ENCODE data around the gene EIF3F. TPM values are rescaled to one million over a fixed set of nuclear protein-coding genes. Genes with fewer than 3 reads are reported as not detected.

The EIF3F gene, protein sequence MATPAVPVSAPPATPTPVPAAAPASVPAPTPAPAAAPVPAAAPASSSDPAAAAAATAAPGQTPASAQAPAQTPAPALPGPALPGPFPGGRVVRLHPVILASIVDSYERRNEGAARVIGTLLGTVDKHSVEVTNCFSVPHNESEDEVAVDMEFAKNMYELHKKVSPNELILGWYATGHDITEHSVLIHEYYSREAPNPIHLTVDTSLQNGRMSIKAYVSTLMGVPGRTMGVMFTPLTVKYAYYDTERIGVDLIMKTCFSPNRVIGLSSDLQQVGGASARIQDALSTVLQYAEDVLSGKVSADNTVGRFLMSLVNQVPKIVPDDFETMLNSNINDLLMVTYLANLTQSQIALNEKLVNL
- total RNA-seq = 100 to 1,000 TPM; 140 to 157 (median 154) TPM

DNA sequence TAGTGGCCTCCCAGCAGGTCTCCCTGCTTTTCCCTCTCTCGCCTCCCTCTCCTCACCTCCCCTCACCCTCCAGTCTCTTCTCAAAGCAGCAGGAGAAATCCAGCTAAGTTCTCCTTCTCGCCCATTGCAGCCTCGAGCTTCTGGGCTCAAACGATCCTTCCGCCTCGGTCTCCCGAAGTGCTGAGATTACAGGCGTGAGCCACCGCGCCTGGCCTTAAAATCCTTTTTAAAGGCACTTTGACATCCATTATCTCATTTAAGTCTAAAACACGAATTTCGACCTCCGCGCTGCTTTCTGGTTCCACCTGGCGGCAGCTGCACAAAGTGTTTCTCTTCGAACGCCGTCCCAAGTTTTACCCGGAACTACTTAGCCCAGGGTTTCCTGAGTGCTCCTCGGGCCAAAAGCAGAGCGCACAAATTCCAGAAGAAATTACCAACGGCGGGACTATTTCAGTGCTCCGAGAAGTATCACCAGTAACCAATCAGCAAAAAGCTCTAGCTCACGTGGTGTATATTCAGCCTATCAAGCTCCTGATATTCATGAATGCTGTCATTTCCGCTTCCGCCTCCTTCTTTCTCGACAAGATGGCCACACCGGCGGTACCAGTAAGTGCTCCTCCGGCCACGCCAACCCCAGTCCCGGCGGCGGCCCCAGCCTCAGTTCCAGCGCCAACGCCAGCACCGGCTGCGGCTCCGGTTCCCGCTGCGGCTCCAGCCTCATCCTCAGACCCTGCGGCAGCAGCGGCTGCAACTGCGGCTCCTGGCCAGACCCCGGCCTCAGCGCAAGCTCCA is at the start of gene EIF3F:
Gene EIF3F (plus strand): TSS at position 570 of the 792 bp plus-strand sequence. CDS start 16 bp downstream, at position 586.
- peak; percentile 100 for ATAC-seq (ENCODE audit: low FRiP score)
- DNase-seq (ENCODE audit: low spot score) = peak; percentile 77
- TF ChIP-seq, protein P1, sequence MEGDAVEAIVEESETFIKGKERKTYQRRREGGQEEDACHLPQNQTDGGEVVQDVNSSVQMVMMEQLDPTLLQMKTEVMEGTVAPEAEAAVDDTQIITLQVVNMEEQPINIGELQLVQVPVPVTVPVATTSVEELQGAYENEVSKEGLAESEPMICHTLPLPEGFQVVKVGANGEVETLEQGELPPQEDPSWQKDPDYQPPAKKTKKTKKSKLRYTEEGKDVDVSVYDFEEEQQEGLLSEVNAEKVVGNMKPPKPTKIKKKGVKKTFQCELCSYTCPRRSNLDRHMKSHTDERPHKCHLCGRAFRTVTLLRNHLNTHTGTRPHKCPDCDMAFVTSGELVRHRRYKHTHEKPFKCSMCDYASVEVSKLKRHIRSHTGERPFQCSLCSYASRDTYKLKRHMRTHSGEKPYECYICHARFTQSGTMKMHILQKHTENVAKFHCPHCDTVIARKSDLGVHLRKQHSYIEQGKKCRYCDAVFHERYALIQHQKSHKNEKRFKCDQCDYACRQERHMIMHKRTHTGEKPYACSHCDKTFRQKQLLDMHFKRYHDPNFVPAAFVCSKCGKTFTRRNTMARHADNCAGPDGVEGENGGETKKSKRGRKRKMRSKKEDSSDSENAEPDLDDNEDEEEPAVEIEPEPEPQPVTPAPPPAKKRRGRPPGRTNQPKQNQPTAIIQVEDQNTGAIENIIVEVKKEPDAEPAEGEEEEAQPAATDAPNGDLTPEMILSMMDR (IDR thresholded peaks at IDR 0.05) = peak in 1 of 3 donors; percentile 85

DNA sequence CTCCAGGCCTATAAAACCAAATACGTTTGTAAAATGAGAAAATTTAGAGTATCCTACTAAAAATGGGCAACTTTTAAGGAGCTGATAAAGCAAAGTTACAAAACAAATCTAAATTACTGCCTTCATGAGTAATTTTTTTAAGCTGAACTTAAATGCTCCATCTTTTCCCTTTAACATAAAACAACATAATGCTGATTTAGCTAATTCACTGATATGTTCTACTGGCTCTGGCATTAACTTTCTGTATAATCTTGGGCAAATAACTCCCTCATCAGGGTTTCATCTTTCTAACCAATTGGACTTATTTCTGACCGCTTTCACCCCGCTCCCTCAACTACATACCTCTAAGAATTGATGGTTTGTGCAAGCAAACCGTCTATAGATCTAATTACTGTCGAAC is 46.0 kb upstream of the EIF3F start:
- ATAC-seq (ENCODE audit: low FRiP score) (no peak), DNase-seq (ENCODE audit: low spot score) (no peak)
- TF ChIP-seq, protein P1 (IDR thresholded peaks at IDR 0.05) = no peak

DNA sequence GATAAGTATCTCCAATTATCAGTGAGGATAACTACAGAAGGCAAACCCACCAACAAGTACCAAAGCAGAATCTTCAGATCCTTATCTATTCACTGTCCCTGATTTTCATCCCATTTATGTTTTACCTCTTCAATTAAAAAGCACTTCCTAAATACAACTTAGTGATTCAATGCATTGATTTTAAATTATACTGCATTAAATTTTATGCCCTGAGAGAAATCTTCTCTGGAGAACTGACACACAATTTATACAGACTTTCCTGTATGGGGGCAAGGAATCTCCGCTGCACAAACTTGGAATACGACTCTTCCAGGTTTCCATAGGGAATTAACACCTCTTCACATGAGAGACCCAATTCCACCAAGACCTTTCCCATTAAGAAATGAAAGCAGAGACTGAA is 45.5 kb upstream of the EIF3F start, which contains the start of gene OR10A3:
Gene OR10A3 (minus strand): TSS at position 101 of the 400 bp plus-strand sequence. CDS start 2,188 bp downstream, outside the sequence.
- no peak for ATAC-seq (ENCODE audit: low FRiP score)
- no peak for DNase-seq (ENCODE audit: low spot score)
- TF ChIP-seq, protein P1 (IDR thresholded peaks at IDR 0.05) = no peak

DNA sequence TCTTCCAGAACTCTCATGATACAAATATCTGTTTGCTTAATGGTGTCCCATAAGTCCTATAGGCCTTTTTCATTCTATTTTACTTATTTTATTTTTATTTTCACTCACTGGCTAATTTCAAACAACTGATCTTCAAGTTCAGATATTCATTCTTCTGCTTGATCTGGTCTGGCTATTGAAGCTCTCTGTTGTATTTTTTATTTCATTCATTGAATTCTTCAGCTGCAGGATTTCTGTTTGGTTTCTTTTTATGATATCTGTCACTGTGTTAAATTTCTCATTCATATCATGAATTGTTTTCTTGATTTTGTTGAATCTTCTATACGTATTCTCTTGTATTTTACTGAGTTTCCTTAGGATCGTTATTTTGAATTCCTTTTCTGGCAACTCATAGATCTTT is 43.0 kb upstream of the EIF3F start:
- ATAC-seq (ENCODE audit: low FRiP score) (no peak), DNase-seq (ENCODE audit: low spot score) (no peak)
- TF ChIP-seq, protein P1 (IDR thresholded peaks at IDR 0.05) = no peak

DNA sequence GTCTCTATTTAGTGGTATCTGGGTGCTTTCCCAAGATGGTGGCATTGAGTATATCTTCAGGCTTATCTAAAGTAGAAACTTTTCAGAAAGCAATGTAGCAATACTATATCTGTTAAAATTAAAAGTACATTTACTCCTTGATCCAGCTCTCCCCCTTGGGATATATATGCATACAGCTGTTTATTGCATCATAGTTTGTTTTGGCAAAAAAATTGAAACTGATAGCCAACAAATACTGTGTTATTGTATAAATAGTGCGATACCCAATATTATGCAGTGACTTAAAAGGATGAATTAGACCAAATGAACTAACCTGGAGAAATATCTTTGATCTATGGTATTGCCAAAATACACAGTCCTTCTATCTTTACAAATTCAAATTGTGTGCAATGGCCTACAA is 37.2 kb upstream of the EIF3F start:
- DNase-seq (ENCODE audit: low spot score) = no peak
- ATAC-seq (ENCODE audit: low FRiP score) = no peak
- TF ChIP-seq, protein P1 (IDR thresholded peaks at IDR 0.05) = no peak

DNA sequence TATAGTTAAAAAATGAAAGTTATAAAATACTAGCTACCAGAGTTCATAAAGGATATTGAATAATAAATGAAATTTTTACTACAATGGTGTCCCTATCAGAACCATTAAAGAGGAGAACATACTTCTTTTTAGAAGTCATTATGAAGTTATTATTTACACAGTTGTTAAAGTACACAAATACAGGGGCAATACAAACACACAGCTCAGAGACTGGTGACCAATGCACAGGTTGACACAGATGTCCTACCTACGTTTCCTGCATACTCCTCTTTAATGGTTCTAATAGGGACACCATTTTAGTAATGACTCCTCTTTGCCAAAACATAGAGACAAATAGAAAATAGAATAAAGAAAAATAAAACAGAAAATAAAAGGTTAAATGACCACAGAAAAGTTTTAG is 31.9 kb upstream of the EIF3F start:
- DNase-seq (ENCODE audit: low spot score) (no peak), ATAC-seq (ENCODE audit: low FRiP score) (no peak)

More for the DNA sequence above, 31.9 kb upstream of the EIF3F start:
- TF ChIP-seq, protein P1 (IDR thresholded peaks at IDR 0.05) = no peak

All from omental fat pad (tissue), 4 donors.